OCI-LY3 (cell line): Measurements from ENCODE around the gene PLEKHA4.

Source experiments
- H2AFZ ChIP-seq: fragments of 200-600, 300-600 bp; shearing (Covaris generic); 2 replicates; pipeline ENCODE4 v1.6.0; 2014; ENCODE audit warnings: antibody characterized with exemption, low read depth, low read length
- H3K27ac ChIP-seq: fragments of 200-600, 300-600 bp; sonication (generic); 2 replicates; pipeline ENCODE4 v1.5.1; 2014; ENCODE audit warnings: mild to moderate bottlenecking, low read length, moderate library complexity, mixed read lengths
- H3K27me3 ChIP-seq: fragments of 200-600, 300-600 bp; sonication (generic); 2 replicates; pipeline ENCODE4 v1.6.1; 2014; ENCODE audit warnings: low read depth, low read length, mixed read lengths
- H3K36me3 ChIP-seq: fragments of 200-600, 300-600 bp; sonication (generic); replicated peaks from 2 replicates; pipeline ENCODE3; 2014; ENCODE audit warnings: low read depth, low read length, mixed read lengths
- H3K4me1 ChIP-seq: fragments of 300-600, 200-600 bp; sonication (generic); 2 replicates; pipeline ENCODE4 v1.6.1; 2014; ENCODE audit warnings: low read length, mixed read lengths
- H3K4me2 ChIP-seq: fragments of 200-600, 300-600 bp; sonication (generic); 2 replicates; pipeline ENCODE4 v1.6.1; 2014; ENCODE audit warnings: low read length, mixed read lengths
- H3K4me3 ChIP-seq: fragments of 300-600, 200-600 bp; sonication (generic); 2 replicates; pipeline ENCODE4 v1.5.1; 2014; ENCODE audit warnings: antibody characterized with exemption, mild to moderate bottlenecking, low read length, moderate library complexity
- H3K79me2 ChIP-seq: fragments of 300-600, 200-600 bp; shearing (Covaris generic); 2 replicates; pipeline ENCODE4 v1.6.1; 2014; ENCODE audit warnings: mild to moderate bottlenecking, low read length, mixed read lengths
- H3K9ac ChIP-seq: fragments of 300-600, 200-600 bp; shearing (Covaris generic); 2 replicates; pipeline ENCODE4 v1.6.0; 2014; ENCODE audit warnings: mild to moderate bottlenecking, low read length, moderate library complexity
- H3K9me3 ChIP-seq: fragments of 200-600, 300-600 bp; shearing (Covaris generic); 2 replicates; pipeline ENCODE4 v1.6.1; 2014; ENCODE audit warnings: low read length, mixed read lengths; ENCODE audit not compliant: insufficient read depth
- H4K20me1 ChIP-seq: fragments of 200-600, 300-600 bp; sonication (generic); 2 replicates; pipeline ENCODE4 v1.6.1; 2016; ENCODE audit warnings: low read length, mixed read lengths; ENCODE audit not compliant: insufficient read depth
- EZH2phosphoT487 ChIP-seq: fragments of 200-600 bp; shearing (Covaris generic); IDR thresholded peaks from 2 replicates; pipeline ENCODE4 v1.6.1; 2018; ENCODE audit warnings: antibody characterized with exemption, mixed run types, low read depth
- TF ChIP-seq, protein P1 (sequence below): fragments of 200-600, 300-600 bp; sonication (generic); IDR thresholded peaks from 2 replicates; pipeline ENCODE4 v1.5.1; 2014; ENCODE audit warnings: antibody characterized with exemption, low read length, low read depth

The PLEKHA4 gene

GRCh38 chr19:48805452-48805851 is 63.0 kb downstream of the PLEKHA4 start:
- Histone ChIP-seq H4K20me1 (no peaks in the 10 kb centered on the region), H3K36me3 (peaks cover 7% of the 10 kb centered on the region), H3K27ac (no peak overlapping the region), H3K4me1 (peaks cover 10% of the 10 kb centered on the region), H3K4me2 (no peak overlapping the region), H3K79me2 (peaks cover 22% of the 10 kb centered on the region), H2AFZ (no peak overlapping the region), H3K9me3 (no peaks in the 10 kb centered on the region), H3K4me3 (no peak overlapping the region), H3K9ac (no peak overlapping the region), H3K27me3 (no peaks in the 10 kb centered on the region)
- TF ChIP-seq EZH2phosphoT487, result no peak
- TF ChIP-seq, protein P1, sequence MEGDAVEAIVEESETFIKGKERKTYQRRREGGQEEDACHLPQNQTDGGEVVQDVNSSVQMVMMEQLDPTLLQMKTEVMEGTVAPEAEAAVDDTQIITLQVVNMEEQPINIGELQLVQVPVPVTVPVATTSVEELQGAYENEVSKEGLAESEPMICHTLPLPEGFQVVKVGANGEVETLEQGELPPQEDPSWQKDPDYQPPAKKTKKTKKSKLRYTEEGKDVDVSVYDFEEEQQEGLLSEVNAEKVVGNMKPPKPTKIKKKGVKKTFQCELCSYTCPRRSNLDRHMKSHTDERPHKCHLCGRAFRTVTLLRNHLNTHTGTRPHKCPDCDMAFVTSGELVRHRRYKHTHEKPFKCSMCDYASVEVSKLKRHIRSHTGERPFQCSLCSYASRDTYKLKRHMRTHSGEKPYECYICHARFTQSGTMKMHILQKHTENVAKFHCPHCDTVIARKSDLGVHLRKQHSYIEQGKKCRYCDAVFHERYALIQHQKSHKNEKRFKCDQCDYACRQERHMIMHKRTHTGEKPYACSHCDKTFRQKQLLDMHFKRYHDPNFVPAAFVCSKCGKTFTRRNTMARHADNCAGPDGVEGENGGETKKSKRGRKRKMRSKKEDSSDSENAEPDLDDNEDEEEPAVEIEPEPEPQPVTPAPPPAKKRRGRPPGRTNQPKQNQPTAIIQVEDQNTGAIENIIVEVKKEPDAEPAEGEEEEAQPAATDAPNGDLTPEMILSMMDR, result no peak

DNA sequence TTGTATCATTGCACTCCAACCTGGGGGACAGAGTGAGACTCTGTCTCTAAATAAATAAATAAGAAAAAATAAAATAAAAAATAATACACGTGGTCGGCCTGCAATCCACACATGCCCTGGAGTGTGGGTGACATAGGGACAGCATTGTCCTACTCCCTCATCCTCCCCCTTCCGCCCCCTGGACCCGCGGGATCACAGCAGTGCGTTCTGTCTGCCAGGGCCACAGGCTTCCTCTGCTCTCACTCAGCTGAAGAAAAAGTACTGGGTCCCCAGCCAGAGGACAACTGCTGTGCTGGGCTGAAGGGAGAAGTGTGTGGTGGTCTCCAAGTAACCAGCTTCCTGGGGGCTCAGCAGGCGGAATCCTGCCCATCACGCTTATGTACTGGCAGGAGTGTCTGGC is 63.9 kb downstream of the PLEKHA4 start:
- Histone ChIP-seq H3K9me3 (no peaks in the 10 kb centered on the region), H3K27ac (no peak overlapping the region), H4K20me1 (no peaks in the 10 kb centered on the region), H3K36me3 (peaks cover 7% of the 10 kb centered on the region), H3K27me3 (no peaks in the 10 kb centered on the region), H3K4me1 (peaks cover 3% of the 10 kb centered on the region; the same call in 1 of the 2 replicates), H3K79me2 (peaks cover 12% of the 10 kb centered on the region), H3K9ac (no peak overlapping the region), H3K4me3 (no peak overlapping the region), H3K4me2 (no peak overlapping the region), H2AFZ (no peak overlapping the region)
- TF ChIP-seq EZH2phosphoT487, result no peak
- TF ChIP-seq, protein P1, result no peak

DNA sequence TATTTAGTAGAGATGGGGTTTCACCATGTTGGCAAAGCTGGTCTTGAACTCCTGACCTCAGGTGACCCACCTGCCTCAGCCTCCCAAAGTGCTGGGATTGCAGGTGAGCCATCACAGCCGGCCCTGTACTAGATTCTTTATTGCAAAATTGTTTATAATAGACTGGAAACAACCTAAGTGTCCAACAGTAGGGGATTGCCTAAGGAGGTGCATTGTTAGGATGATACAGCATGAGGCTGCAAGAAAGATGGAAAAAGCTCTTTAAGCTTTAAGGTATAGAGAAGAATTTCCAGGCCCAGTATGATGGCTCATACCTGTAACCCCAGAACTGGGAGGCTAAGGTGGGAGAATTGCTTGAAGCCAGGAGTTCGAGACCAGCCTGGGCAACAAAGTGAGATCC is 65.8 kb downstream of the PLEKHA4 start:
- Histone ChIP-seq H3K27me3 (no peaks in the 10 kb centered on the region), H3K4me2 (no peak overlapping the region), H2AFZ (no peak overlapping the region), H3K79me2 (no peaks in the 10 kb centered on the region), H3K9me3 (no peaks in the 10 kb centered on the region), H3K36me3 (peaks cover 7% of the 10 kb centered on the region), H4K20me1 (no peaks in the 10 kb centered on the region), H3K27ac (no peak overlapping the region), H3K4me1 (no peaks in the 10 kb centered on the region), H3K9ac (no peak overlapping the region), H3K4me3 (no peak overlapping the region)
- TF ChIP-seq, protein P1, result no peak
- no peak for TF ChIP-seq EZH2phosphoT487

DNA sequence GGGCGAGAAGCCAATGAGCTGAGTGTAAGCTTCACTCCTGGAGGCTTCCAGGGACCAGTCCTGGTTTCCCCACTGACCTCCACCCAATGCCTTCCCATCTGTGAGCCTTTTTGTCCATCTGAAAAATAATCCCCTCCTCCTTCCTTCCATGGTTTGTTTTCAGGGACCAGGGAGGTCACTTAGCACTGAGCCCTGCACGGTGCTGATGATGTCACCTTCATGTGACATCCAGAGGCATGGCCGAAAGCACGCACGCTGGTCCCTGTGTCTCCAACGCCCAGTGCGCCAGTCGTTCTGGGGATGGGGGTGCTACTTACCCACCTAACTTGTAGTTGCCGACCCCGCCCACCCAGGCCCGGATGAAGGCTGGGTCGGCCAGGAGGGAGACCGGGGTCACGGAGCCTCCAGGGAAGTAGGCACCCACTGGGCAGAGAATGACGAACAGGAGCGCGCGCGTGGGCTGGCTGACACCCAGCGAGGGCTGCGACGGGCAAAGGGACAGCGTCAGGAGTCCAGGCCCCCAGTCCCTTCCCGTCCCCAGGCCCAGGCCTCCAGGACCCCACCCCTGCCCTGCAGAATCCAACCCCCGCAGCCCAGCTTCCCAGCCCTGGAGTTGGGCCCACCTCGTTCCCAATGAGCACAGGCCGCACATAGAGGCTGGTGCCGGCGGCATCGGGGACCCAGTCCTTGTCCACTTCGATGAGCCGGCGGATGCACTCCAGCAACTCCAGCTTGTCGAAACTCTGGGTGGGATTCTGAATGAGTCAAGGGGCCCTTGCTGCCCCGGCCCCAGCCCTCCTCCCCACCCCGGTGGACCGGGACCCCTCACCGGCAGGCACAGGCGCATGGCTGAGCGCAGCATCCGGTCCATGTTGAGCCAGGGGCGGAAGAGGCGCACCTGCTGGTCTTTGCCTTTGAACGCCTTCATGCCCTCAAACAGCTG is 68.8 kb downstream of the PLEKHA4 start:
- no peak overlapping the region for H3K4me2 ChIP-seq
- no peaks in the 10 kb centered on the region for H3K27me3 ChIP-seq
- no peaks in the 10 kb centered on the region for H3K9me3 ChIP-seq
- no peaks in the 10 kb centered on the region for H4K20me1 ChIP-seq
- H3K79me2 ChIP-seq, result no peaks in the 10 kb centered on the region
- peaks cover 1% of the 10 kb centered on the region for H3K36me3 ChIP-seq
- no peak overlapping the region for H3K27ac ChIP-seq
- H2AFZ ChIP-seq, result no peak overlapping the region
- TF ChIP-seq EZH2phosphoT487, result no peak
- TF ChIP-seq, protein P1, result no peak
- H3K9ac ChIP-seq, result no peak overlapping the region
- no peak overlapping the region for H3K4me3 ChIP-seq
- H3K4me1 ChIP-seq, result peaks cover 4% of the 10 kb centered on the region
